Choroid plexus epithelial cell (primary cell): Measurements from ENCODE around the gene CYBA.
"Not testable (repeated sequence)": the region's sequence is repeated elsewhere in the genome, so short reads cannot be mapped to it uniquely, and the experiment has no call there.

ENCODE experiments used
- DNase-seq: peaks from one replicate; pipeline ENCODE4 v3.0.0-alpha.2; 2010; ENCODE audit warnings: low read depth
- H3K4me3 ChIP-seq: 2 replicates; pipeline ENCODE4 v1.5.1; 2011; ENCODE audit warnings: low read depth, mild to moderate bottlenecking, control low read depth, low read length, moderate library complexity
- TF ChIP-seq, protein P1 (sequence below): conservative IDR thresholded peaks from 2 replicates; pipeline ENCODE4 v1.5.1; 2011; ENCODE audit warnings: low read depth, mild to moderate bottlenecking, control low read depth, inconsistent platforms, low read length, moderate library complexity

Gene CYBA

DNA sequence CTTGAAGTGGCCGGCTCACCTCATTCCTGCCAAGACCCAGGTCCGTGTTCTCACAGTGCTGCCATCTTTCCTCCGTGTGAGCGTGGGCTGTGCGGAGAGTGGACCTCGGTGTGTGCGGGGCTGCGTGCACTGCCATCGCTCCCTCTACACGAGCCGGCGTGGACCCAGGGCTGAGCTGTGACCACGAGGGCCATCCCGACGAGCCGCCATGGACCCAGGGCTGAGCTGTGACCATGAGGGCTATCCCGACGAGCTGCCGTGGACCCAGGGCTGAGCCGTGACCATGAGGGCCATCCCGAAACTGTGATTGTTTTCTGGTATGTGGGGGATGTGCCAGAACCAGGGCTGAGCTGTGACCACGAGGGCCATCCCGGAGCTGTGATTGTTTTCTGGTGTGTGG is 21.0 kb upstream of the CYBA start:
- H3K4me3 ChIP-seq, result no peak overlapping the region
- TF ChIP-seq, protein P1, sequence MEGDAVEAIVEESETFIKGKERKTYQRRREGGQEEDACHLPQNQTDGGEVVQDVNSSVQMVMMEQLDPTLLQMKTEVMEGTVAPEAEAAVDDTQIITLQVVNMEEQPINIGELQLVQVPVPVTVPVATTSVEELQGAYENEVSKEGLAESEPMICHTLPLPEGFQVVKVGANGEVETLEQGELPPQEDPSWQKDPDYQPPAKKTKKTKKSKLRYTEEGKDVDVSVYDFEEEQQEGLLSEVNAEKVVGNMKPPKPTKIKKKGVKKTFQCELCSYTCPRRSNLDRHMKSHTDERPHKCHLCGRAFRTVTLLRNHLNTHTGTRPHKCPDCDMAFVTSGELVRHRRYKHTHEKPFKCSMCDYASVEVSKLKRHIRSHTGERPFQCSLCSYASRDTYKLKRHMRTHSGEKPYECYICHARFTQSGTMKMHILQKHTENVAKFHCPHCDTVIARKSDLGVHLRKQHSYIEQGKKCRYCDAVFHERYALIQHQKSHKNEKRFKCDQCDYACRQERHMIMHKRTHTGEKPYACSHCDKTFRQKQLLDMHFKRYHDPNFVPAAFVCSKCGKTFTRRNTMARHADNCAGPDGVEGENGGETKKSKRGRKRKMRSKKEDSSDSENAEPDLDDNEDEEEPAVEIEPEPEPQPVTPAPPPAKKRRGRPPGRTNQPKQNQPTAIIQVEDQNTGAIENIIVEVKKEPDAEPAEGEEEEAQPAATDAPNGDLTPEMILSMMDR, result no peak

DNA sequence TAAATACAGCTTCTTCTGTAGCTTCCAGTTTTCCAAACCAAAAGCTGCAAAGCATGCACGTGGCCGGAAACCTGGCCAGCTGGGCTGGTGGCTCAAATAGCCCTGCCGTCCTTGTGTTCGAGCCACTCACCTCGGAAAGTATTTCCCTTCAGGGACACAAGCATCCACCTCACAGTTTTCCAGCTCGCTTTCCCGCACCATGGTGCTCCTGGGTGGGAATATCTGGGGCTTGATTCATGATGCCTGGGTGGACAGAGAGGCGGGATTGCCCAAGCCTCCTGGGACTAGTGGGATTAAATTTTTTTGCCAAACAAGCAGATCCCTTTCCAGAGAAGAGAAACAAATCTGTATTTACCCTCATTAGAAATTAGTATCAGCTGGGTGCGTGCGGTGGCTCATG is 19.1 kb upstream of the CYBA start:
- no peak for DNase-seq
- TF ChIP-seq, protein P1, result no peak
- no peak overlapping the region for H3K4me3 ChIP-seq

More for the DNA sequence above, 21.0 kb upstream of the CYBA start:
- DNase-seq, result no peak

DNA sequence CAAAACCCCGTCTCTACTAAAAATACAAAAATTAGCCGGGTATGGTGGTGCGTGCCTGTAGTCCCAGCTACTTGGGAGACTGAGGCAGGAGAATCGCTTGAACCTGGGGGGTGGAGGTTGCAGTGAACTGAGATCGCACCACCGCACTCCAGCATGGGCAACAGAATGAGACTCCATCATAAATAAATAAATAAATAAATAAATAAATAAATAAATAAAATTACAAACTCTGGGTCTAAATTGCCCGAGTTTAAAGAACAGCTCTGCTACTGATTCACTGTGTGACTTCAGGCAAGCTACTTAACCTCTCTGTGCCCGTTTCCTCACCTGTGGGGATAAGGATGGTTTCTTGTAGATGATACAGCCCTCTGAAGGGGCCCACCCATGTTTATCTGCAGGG is 18.6 kb upstream of the CYBA start:
- DNase-seq, result not testable (repeated sequence)

DNA sequence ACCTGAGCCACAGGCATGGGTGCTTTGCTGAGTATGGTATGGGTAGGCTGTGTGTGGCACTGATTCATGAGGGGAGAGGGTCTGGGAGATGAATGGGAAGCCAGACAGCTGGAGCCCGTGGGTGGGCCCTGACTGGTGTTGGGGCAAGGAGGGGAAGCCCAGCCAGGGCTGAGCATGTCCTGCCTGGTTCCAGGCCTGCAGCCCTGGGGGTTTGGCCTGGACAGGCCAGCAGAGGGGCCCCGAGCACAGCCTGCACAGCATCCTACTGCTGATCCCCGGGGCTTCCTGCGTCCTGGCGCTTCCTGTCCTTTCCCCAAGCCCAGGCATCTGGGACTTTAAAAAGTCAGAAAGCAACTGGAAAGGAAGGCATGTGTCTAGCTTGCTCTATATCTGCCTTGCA is 16.6 kb upstream of the CYBA start:
- DNase-seq, result peak; percentile 65
- no peak overlapping the region for H3K4me3 ChIP-seq
- TF ChIP-seq, protein P1, result peak; percentile 64

More for the DNA sequence above, 18.6 kb upstream of the CYBA start:
- not testable (repeated sequence) for H3K4me3 ChIP-seq

DNA sequence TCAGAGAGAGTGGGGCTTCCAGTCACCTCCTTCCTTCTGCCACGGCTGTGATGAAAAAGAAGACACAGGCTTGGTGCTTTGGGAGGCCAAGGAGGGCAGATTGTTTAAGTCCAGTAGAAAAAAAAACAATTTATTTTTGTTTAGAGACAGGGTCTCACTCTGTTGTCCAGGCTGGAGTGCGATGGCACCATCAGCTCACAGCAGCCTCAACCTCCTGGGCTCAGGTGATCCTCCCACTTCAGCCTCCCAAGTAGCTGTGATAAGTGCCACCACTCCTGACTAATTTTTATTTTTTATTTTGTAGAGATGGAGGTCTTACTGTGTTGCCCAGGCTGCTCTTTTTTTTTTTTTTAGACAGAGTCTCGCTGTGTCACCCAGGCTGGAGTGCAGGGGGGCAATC is 14.7 kb upstream of the CYBA start:
- DNase-seq, result no peak
- TF ChIP-seq, protein P1, result no peak
- no peak overlapping the region for H3K4me3 ChIP-seq

DNA sequence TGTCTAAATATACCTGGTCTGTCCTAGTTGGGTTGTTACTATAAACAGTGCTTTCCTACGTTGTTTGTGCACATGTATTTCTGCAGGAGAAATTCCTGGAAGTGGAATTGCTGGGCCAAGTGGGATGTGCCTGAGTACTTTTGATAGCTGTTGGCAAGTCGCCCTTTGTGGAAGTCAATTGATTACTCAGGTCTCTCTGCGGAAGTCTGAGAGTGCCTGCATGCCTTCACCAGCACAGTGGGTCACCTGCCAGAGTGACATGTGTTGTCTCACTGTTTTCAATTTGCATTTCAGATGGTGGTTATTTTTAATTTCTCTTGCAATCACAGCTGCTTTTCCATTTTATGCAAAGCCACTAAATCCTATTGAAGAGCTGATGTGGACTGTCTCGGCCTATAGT is 14.3 kb upstream of the CYBA start:
- TF ChIP-seq, protein P1, result no peak
- DNase-seq, result no peak
- H3K4me3 ChIP-seq, result no peak overlapping the region

DNA sequence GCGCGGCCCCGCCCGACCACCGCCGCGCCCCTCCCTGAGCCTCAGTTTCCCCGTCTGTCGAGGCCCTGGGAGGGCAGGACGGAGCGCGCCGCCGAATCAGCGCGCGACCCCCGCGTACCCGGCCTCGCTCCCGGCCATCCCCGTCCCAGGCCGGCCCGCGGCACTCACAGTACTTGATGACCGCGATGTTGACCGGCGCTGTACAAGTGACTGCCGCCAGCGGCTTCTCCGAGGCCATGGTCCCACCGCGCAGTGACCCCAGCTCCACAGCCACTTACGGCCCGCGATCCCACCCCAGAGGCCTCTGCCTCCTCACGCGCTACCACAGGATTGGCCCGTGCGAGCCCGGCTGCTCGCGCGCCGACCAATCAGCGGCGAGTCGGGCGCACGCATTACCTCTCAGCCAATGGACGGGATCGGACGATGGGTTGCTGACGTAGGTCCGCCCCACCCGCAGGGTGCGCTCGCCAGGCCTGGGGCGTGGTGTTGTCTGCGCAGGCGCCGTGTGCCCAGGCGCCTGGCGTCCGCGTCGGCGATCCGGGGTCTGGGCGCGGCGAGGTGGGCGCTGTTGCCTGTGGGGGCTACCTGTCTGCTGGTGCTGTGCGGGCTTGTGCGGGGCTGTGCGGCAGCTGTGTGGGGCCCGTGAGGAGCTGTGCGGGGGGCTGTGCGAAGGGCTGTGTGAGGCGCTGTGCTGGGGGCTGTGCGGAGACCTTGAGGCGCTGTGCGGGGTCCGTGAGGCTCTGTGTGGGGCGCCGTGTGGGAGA is 12.2 kb upstream of the CYBA start, which contains the start of gene MVD:
Gene MVD (minus strand): TSS at position 249 of the 764 bp plus-strand sequence. CDS start 11 bp downstream, at position 238.
- DNase-seq, result peak; percentile 99
- H3K4me3 ChIP-seq, result peak within 1 kb of the TSS; percentile 98
- TF ChIP-seq, protein P1, result no peak
